NCI-H1930 (cell line): ENCODE measurements around the gene HS6ST3.

ENCODE experiments used
- DNase-seq, 2 experiments: peaks; one replicate each; lab custom pipeline; 2025; lab: John Stamatoyannopoulos, UW

The HS6ST3 gene

GRCh38 chr13:96661612-96662011 is 571.7 kb downstream of the HS6ST3 start:
- DNase-seq: no peak

- DNase-seq: no peak
These were observed 572.1 kb downstream of the HS6ST3 start for GRCh38 chr13:96662036-96662435.

GRCh38 chr13:96667294-96668018 is 577.5 kb downstream of the HS6ST3 start:
- DNase-seq: no peak

GRCh38 chr13:96671073-96671472 is 581.2 kb downstream of the HS6ST3 start:
- DNase-seq: no peak

- no peak for DNase-seq
These were observed 582.1 kb downstream of the HS6ST3 start for GRCh38 chr13:96672016-96672415.

GRCh38 chr13:96673825-96674224 is 583.9 kb downstream of the HS6ST3 start:
- no peak for DNase-seq

GRCh38 chr13:96677029-96677428 is 587.1 kb downstream of the HS6ST3 start:
- DNase-seq: no peak

- no peak for DNase-seq
These were observed 588.9 kb downstream of the HS6ST3 start for GRCh38 chr13:96678801-96679200.

- DNase-seq: no peak
These were observed 591.0 kb downstream of the HS6ST3 start for GRCh38 chr13:96680898-96681297.

- DNase-seq: no peak
These were observed 591.9 kb downstream of the HS6ST3 start for GRCh38 chr13:96681766-96682165.

GRCh38 chr13:96684469-96684868 is 594.6 kb downstream of the HS6ST3 start:
- no peak for DNase-seq

- no peak for DNase-seq
These were observed 595.0 kb downstream of the HS6ST3 start for GRCh38 chr13:96684907-96685306.

- no peak for DNase-seq
These were observed 596.4 kb downstream of the HS6ST3 start for GRCh38 chr13:96686286-96686685.

- no peak for DNase-seq
These were observed 597.3 kb downstream of the HS6ST3 start for GRCh38 chr13:96687191-96687590.

- no peak for DNase-seq
These were observed 601.1 kb downstream of the HS6ST3 start for GRCh38 chr13:96690998-96691397.

- DNase-seq: no peak
These were observed 606.5 kb downstream of the HS6ST3 start for GRCh38 chr13:96696389-96696900.

- no peak for DNase-seq
These were observed 610.8 kb downstream of the HS6ST3 start for GRCh38 chr13:96700657-96701056.

GRCh38 chr13:96707146-96707545 is 617.2 kb downstream of the HS6ST3 start:
- DNase-seq: no peak

- DNase-seq: no peak
These were observed 620.4 kb downstream of the HS6ST3 start for GRCh38 chr13:96710166-96710862.

- no peak for DNase-seq
These were observed 630.5 kb downstream of the HS6ST3 start for GRCh38 chr13:96720446-96720845.

GRCh38 chr13:96726651-96727050 is 636.7 kb downstream of the HS6ST3 start:
- DNase-seq: no peak

- DNase-seq: no peak
These were observed 638.6 kb downstream of the HS6ST3 start for GRCh38 chr13:96728463-96728862.

- no peak for DNase-seq
These were observed 640.8 kb downstream of the HS6ST3 start for GRCh38 chr13:96730676-96731075.
